Tibial artery (tissue), 4 donors: Measurements from ENCODE around the gene PRKAR1B.
A peak's percentile ranks its signal among the peaks of the same experiment; 100 is the strongest.
"Not testable (repeated sequence)": the region's sequence is repeated elsewhere in the genome, so short reads cannot be mapped to it uniquely, and the experiment has no call there.

Source experiments
- DNase-seq, 2 donors: peaks; one replicate each; pipeline ENCODE4 v3.0.0-alpha.2; 2019
- H3K27ac ChIP-seq, 2 donors: fragments of 200-600 bp; sonication (generic) in 1 of 2; 1 replicate in 1 of 2; 2 replicates in 1 of 2; pipeline ENCODE4 v1.5.1; 2018 to 2019; ENCODE audit warnings: mild to moderate bottlenecking in 1 of 2
- H3K27me3 ChIP-seq, 2 donors: fragments of 200-600 bp; sonication (generic) in 1 of 2; one replicate each; pipeline versions ENCODE4 v1.5.1 to v1.6.0; 2016 to 2019
- H3K36me3 ChIP-seq, 3 donors: fragments of 200-600 bp; sonication (generic) in 2 of 3; one replicate each; pipeline ENCODE4 v1.5.1; 2016 to 2019; ENCODE audit warnings: mild to moderate bottlenecking in 2 of 3
- H3K4me1 ChIP-seq, 4 donors: fragments of 200-600 bp; sonication (generic) in 2 of 4; 1 replicate in 3 of 4; 2 replicates in 1 of 4; pipeline ENCODE4 v1.5.1; 2016 to 2019
- H3K4me3 ChIP-seq, 2 donors: fragments of 200-600 bp; sonication (generic) in 1 of 2; 1 replicate in 1 of 2; 2 replicates in 1 of 2; pipeline ENCODE4 v1.5.1; 2018 to 2019; ENCODE audit warnings: mild to moderate bottlenecking in 2 of 2
- H3K9me3 ChIP-seq, 3 donors: fragments of 200-600 bp; sonication (generic) in 1 of 3; one replicate each; pipeline ENCODE4 v1.5.1; 2016 to 2019
- intact Hi-C: fragments of 100-400 bp; cut with DNase I; formaldehyde crosslinking; loops from one replicate; pipeline ENCODE4 v1.15.0; 2023; ENCODE audit warnings: low total_unique reads
- TF ChIP-seq, protein P1 (sequence below), 2 experiments: fragments of 200-600 bp in 1 of 2; fragments of 450-650 bp in 1 of 2; IDR thresholded peaks; one replicate each; pipeline ENCODE4 v1.5.1; 2017 to 2019; ENCODE audit warnings: antibody characterized with exemption in 2 of 2, mild to moderate bottlenecking in 1 of 2, moderate library complexity in 1 of 2

Gene PRKAR1B

GRCh38 chr7:756928-757560, 30.0 kb upstream of the PRKAR1B start:
- DNase-seq = peak in 1 of 2 donors; percentile 57
- Histone ChIP-seq H3K4me3 (no peak overlapping the region), H3K27me3 (no peaks in the 10 kb centered on the region), H3K36me3 (peaks cover 50 to 89% (median 57%) of the 10 kb centered on the region in 3 donors), H3K4me1 (no peaks in the 10 kb centered on the region), H3K27ac (no peak overlapping the region), H3K9me3 (no peaks in the 10 kb centered on the region)
- TF ChIP-seq, protein P1, sequence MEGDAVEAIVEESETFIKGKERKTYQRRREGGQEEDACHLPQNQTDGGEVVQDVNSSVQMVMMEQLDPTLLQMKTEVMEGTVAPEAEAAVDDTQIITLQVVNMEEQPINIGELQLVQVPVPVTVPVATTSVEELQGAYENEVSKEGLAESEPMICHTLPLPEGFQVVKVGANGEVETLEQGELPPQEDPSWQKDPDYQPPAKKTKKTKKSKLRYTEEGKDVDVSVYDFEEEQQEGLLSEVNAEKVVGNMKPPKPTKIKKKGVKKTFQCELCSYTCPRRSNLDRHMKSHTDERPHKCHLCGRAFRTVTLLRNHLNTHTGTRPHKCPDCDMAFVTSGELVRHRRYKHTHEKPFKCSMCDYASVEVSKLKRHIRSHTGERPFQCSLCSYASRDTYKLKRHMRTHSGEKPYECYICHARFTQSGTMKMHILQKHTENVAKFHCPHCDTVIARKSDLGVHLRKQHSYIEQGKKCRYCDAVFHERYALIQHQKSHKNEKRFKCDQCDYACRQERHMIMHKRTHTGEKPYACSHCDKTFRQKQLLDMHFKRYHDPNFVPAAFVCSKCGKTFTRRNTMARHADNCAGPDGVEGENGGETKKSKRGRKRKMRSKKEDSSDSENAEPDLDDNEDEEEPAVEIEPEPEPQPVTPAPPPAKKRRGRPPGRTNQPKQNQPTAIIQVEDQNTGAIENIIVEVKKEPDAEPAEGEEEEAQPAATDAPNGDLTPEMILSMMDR (IDR thresholded peaks at IDR 0.05) = no peak
- intact Hi-C loops = no loop called here

DNA sequence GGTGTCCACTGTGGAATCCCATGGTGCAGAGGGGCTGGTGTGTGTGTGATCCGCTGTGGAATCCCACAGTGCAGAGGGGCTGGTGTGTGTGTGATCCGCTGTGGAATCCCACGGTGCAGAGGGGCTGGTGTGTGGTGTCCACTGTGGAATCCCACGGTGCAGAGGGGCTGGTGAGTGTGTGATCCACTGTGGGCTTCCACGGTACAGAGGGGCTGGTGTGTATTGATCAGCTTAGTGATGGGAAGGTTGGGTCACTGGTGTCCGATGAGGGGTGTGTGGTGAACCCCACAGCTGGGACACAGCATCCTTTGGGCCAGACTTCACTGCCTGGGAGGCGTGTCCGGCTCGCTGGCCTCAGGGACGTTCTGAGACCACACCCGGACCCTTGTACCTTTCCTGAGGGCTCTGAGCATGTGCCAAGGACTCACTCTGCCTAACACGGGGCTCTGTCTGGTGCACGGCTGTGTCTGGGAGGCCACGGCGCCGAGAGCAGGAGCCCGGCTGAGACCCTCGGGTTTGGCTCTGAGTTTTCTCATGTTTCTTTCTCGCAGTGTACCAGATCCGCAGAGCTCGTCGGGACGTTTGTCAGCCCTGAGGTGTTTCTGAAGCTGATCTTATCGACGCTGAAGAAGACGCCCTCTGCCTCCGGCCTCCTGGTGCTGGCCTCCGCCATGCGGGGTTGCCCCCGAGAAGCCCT, 29.3 kb upstream of the PRKAR1B start:
- Histone ChIP-seq H3K4me3 (no peak overlapping the region), H3K4me1 (no peaks in the 10 kb centered on the region), H3K27me3 (no peaks in the 10 kb centered on the region), H3K36me3 (peaks cover 49 to 85% (median 51%) of the 10 kb centered on the region in 3 donors), H3K27ac (no peak overlapping the region), H3K9me3 (no peaks in the 10 kb centered on the region)
- TF ChIP-seq, protein P1 (IDR thresholded peaks at IDR 0.05) = no peak
- peak in 1 of 2 donors; percentile 34 for DNase-seq
- intact Hi-C loops = no loop called here

DNA sequence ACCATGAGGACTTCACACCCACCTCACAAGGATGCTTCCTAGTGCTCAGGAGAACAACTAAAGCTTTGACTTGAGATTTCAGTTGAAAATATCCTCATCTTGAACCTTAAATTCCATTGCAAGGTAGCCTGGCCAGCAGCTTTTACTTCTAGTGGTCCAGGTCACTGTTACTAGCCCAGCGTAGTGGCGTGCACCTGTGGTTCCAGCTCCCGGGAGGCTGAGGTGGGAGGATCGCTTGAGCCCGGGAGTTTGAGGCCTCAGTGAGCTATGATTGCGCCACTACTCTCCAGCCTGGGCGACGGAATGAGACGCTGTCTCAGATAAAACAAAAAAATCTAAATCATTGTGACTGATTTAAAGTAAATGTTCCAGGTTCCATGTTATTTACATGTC, 28.3 kb upstream of the PRKAR1B start:
- Histone ChIP-seq H3K9me3 (no peaks in the 10 kb centered on the region), H3K27ac (no peak overlapping the region), H3K4me1 (no peaks in the 10 kb centered on the region), H3K27me3 (no peaks in the 10 kb centered on the region), H3K36me3 (peaks cover 48 to 87% (median 56%) of the 10 kb centered on the region in 3 donors), H3K4me3 (no peak overlapping the region)
- no peak for DNase-seq
- TF ChIP-seq, protein P1 (IDR thresholded peaks at IDR 0.05) = no peak
- intact Hi-C loops = no loop called here

- Histone ChIP-seq H3K27ac (no peak overlapping the region), H3K9me3 (no peaks in the 10 kb centered on the region), H3K36me3 (peaks cover 42 to 87% (median 56%) of the 10 kb centered on the region in 3 donors), H3K4me3 (no peak overlapping the region), H3K4me1 (peaks cover 0 to 2% (median 0%) of the 10 kb centered on the region in 4 donors), H3K27me3 (no peaks in the 10 kb centered on the region)
- peak in 1 of 2 donors; percentile 54 for DNase-seq
- intact Hi-C loops = no loop called here
- TF ChIP-seq, protein P1 (IDR thresholded peaks at IDR 0.05) = no peak
Observed at GRCh38 chr7:754531-755412, 27.7 kb upstream of the PRKAR1B start.

- peak in 1 of 2 donors; percentile 53 for DNase-seq
- Histone ChIP-seq H3K36me3 (peaks cover 33 to 77% (median 48%) of the 10 kb centered on the region in 3 donors), H3K9me3 (no peaks in the 10 kb centered on the region), H3K4me1 (peaks cover 0 to 14% (median 7%) of the 10 kb centered on the region in 4 donors), H3K27ac (no peak overlapping the region), H3K27me3 (no peaks in the 10 kb centered on the region), H3K4me3 (no peak overlapping the region)
- TF ChIP-seq, protein P1 (IDR thresholded peaks at IDR 0.05) = no peak
- intact Hi-C loops = no loop called here
Observed at GRCh38 chr7:753190-753589, 26.1 kb upstream of the PRKAR1B start.

GRCh38 chr7:752256-752655, 25.2 kb upstream of the PRKAR1B start:
- intact Hi-C loops = not testable (repeated sequence)
- peaks cover 24 to 67% (median 39%) of the 10 kb centered on the region in 3 donors for H3K36me3 ChIP-seq

More at GRCh38 chr7:752256-752655, 25.2 kb upstream of the PRKAR1B start:
- not testable (repeated sequence) for H3K4me3 ChIP-seq, H3K9me3 ChIP-seq, H3K27me3 ChIP-seq, H3K27ac ChIP-seq
- H3K4me1 ChIP-seq = peaks cover 0 to 14% (median 7%) of the 10 kb centered on the region in 4 donors
- peak in 1 of 2 donors; percentile 43 for DNase-seq
